SJCRH30 (cell line): ENCODE results near the gene CLMN. TPM values are rescaled to one million over a fixed set of nuclear protein-coding genes. Genes with fewer than 3 reads are reported as not detected.
A peak's percentile ranks its signal among the peaks of the same experiment; 100 is the strongest.

ENCODE experiments used
- DNase-seq, 2 experiments: peaks; one replicate each; pipeline ENCODE4 v3.0.0-alpha.2; 2015 to 2020
- H3K27ac ChIP-seq: fragments of 250-450 bp; sonication (Bioruptor Pico); 2 replicates; pipeline ENCODE4 v1.5.1; 2020; ENCODE audit warnings: mild to moderate bottlenecking, moderate library complexity
- H3K27me3 ChIP-seq: fragments of 250-450 bp; sonication (Bioruptor Pico); 2 replicates; pipeline ENCODE4 v1.5.1; 2020; ENCODE audit warnings: mild to moderate bottlenecking, moderate library complexity
- H3K36me3 ChIP-seq: fragments of 250-450 bp; sonication (Bioruptor Pico); 2 replicates; pipeline ENCODE4 v1.5.1; 2020; ENCODE audit warnings: mild to moderate bottlenecking, moderate library complexity
- H3K4me1 ChIP-seq: fragments of 250-450 bp; sonication (Bioruptor Pico); 2 replicates; pipeline ENCODE4 v1.5.1; 2020; ENCODE audit warnings: mild to moderate bottlenecking, moderate library complexity
- H3K4me3 ChIP-seq: fragments of 250-450 bp; sonication (Bioruptor Pico); 2 replicates; pipeline ENCODE4 v1.5.1; 2020; ENCODE audit warnings: mild to moderate bottlenecking, moderate library complexity
- H3K9me3 ChIP-seq: fragments of 250-450 bp; sonication (Bioruptor Pico); replicated peaks from 2 replicates; pipeline ENCODE4 v1.5.1; 2020; ENCODE audit warnings: mild to moderate bottlenecking, moderate library complexity
- total RNA-seq: library from RNA; depleted of rRNA; stranded (reverse); fragments of >200 nt; shearing (Covaris generic); gene quantifications from 2 replicates; pipeline ENCODE4 v1.2.3, GENCODE V29; 2014

CLMN gene
- total RNA-seq, 1 experiment from 2014 or later, result 29.0 TPM

GRCh38 chr14:95265106-95266094 is 54.3 kb downstream of the CLMN start:
- Histone ChIP-seq H3K36me3 (no peaks in the 10 kb centered on the region), H3K9me3 (no peaks in the 10 kb centered on the region; the same call in 1 of the 2 replicates), H3K4me3 (no peak overlapping the region), H3K27me3 (no peaks in the 10 kb centered on the region), H3K4me1 (peaks cover 62% of the 10 kb centered on the region), H3K27ac (peak overlapping the region; percentile 94)
- DNase-seq, result peak; percentile 76 to 92

DNA sequence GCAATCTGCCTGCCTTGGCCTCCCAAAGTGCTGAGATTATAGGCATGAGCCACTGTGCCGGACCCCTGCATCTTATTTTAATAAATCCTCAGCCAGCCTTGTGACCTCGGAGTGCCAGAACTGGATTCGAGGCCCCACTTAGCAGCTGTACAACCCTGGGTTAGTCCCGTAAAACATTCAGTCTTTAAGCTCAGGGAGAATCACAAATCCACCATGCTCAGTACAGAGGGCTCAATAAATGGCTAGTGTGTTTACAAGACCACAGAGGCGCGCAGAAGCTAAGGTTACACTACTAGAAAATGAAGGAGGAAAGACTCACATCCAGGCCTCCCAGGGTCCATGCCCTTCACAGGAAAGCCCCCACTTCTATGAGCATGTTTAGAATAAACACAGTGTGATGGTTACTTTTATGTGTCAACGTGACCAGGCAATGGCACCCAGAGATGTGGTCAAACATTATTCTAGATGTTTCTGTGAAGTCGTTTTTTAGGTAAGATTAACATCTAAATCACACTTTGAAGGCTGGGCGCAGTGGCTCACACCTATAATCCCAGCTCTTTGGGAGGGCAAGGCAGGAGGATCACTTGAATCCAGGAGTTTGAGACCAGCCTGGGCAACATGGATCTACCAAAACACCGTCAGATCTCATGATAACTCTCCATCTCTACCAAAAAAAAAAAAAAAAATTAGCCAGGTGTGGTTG is 55.3 kb downstream of the CLMN start:
- DNase-seq, result peak; percentile 61 to 87
- peaks cover 62% of the 10 kb centered on the region for H3K4me1 ChIP-seq
- H3K4me3 ChIP-seq, result no peak overlapping the region
- no peaks in the 10 kb centered on the region for H3K36me3 ChIP-seq
- H3K9me3 ChIP-seq, result no peaks in the 10 kb centered on the region; the same call in 1 of the 2 replicates
- H3K27me3 ChIP-seq, result no peaks in the 10 kb centered on the region
- H3K27ac ChIP-seq, result peak overlapping the region; percentile 94

- Histone ChIP-seq H3K27me3 (no peaks in the 10 kb centered on the region), H3K36me3 (no peaks in the 10 kb centered on the region), H3K27ac (peak overlapping the region; percentile 94), H3K9me3 (no peaks in the 10 kb centered on the region; the same call in 1 of the 2 replicates), H3K4me3 (no peak overlapping the region), H3K4me1 (peaks cover 62% of the 10 kb centered on the region)
- DNase-seq, result no peak
These were observed 56.0 kb downstream of the CLMN start for GRCh38 chr14:95263527-95264231.

DNA sequence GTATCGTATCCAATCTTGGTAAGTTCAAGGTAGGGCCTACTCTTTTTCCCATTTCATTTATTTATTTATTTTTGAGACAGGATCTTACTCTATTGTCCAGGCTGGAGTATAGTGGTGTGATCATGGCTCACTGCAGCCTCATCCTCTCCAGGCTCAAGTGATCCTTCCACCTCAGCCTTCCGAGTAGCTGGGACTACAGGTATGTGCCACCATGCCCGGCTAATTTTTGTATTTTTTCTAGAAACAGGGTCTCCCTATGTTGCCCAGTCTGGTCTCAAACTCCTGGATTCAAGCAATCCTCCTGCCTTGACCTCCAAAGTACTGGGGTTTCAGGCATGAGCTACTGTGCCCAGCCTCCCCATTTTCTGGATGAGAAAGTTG is 57.2 kb downstream of the CLMN start:
- Histone ChIP-seq H3K36me3 (0 out of 2 replicates have a peak, but pooled peaks cover 2% of the 10 kb centered on the region), H3K27me3 (no peaks in the 10 kb centered on the region), H3K4me1 (peaks cover 62% of the 10 kb centered on the region), H3K4me3 (no peak overlapping the region), H3K9me3 (no peaks in the 10 kb centered on the region; the same call in 1 of the 2 replicates), H3K27ac (peak overlapping the region; percentile 60)
- no peak for DNase-seq

DNA sequence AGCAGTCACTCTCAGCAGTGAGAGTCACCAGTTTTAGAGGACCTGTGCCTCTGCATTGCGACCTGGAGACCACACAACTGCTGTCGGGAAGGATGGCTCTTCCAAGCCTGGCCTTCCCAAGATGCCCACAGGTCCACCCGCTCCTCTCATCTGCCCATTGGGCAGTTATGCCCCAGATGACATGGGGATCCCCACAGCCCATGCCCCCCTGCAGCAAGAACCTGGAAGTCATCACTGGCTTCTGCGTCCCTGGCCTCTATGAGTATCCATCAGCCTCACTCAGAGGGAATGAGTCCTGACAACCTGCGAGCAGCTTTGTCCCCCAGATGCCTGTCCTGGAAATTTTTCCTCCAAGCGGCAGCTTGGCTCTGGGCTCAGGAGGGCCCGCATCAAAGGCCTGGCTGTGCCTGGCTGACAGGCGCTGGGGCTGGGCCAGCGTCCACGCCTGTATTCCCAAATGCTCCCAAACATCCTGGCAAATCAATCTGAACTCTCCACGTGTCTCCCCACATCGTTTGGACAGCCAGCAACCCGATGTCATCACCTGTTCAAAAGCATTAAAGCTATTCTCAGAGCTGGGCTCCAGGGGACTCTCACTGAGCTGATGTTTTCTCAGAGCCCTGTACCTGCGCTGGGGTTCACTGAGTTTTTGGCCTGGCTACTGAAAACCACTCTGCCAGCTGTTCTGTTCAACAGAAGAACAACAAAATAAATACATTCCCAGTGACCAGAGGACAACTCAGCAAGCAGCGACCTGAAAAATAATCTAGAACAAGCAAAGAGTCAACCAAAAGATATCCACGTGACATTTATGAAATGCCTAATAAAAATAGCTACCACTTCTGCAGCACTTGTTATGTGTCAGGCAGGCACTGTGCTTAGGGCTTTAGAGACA is 57.8 kb downstream of the CLMN start:
- no peaks in the 10 kb centered on the region for H3K9me3 ChIP-seq
- H3K4me1 ChIP-seq, result peaks cover 58% of the 10 kb centered on the region
- no peak overlapping the region for H3K4me3 ChIP-seq
- H3K36me3 ChIP-seq, result 0 out of 2 replicates have a peak, but pooled peaks cover 2% of the 10 kb centered on the region
- H3K27me3 ChIP-seq, result no peaks in the 10 kb centered on the region
- peak; percentile 85 to 93 for DNase-seq
- peak overlapping the region; percentile 60 for H3K27ac ChIP-seq

- Histone ChIP-seq H3K27ac (peak overlapping the region; percentile 60), H3K4me1 (peaks cover 47% of the 10 kb centered on the region), H3K36me3 (0 out of 2 replicates have a peak, but pooled peaks cover 2% of the 10 kb centered on the region), H3K4me3 (no peak overlapping the region), H3K27me3 (no peaks in the 10 kb centered on the region), H3K9me3 (no peaks in the 10 kb centered on the region)
- DNase-seq, result peak in 1 of 2 experiments; percentile 56
These were observed 59.0 kb downstream of the CLMN start for GRCh38 chr14:95260537-95261361.

GRCh38 chr14:95258754-95259593 is 60.7 kb downstream of the CLMN start:
- peak in 1 of 2 experiments; percentile 25 for DNase-seq
- Histone ChIP-seq H3K27ac (no peak overlapping the region), H3K4me3 (no peak overlapping the region), H3K27me3 (no peaks in the 10 kb centered on the region), H3K9me3 (no peaks in the 10 kb centered on the region), H3K36me3 (0 out of 2 replicates have a peak, but pooled peaks cover 2% of the 10 kb centered on the region), H3K4me1 (peaks cover 32% of the 10 kb centered on the region)

DNA sequence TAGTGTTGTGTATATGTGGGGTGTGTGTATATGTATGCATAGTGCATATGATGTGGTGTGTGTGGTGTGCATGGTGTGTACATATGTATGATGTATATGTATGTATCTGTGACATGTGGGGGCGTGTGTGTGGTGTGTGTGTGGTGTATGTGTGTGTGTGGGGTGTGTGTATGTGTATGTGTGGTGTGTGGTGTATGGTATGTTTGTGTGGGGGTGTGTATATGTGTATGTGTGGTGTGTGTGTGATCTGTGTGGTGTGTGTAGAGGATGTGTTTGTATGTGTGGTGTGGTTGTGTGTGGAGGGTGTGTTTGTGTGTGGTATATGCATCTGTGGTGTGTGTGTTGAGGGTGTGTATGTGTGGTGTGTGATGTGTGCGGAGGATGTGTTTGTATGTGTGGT is 61.6 kb downstream of the CLMN start:
- Histone ChIP-seq H3K27me3 (no peaks in the 10 kb centered on the region), H3K4me1 (peaks cover 26% of the 10 kb centered on the region), H3K36me3 (0 out of 2 replicates have a peak, but pooled peaks cover 2% of the 10 kb centered on the region), H3K9me3 (no peaks in the 10 kb centered on the region), H3K27ac (no peak overlapping the region), H3K4me3 (no peak overlapping the region)
- no peak for DNase-seq

GRCh38 chr14:95257521-95257920 is 62.2 kb downstream of the CLMN start:
- no peak overlapping the region for H3K4me3 ChIP-seq
- H3K27ac ChIP-seq, result no peak overlapping the region
- H3K27me3 ChIP-seq, result no peaks in the 10 kb centered on the region
- DNase-seq, result no peak
- peaks cover 20% of the 10 kb centered on the region for H3K4me1 ChIP-seq
- no peaks in the 10 kb centered on the region for H3K9me3 ChIP-seq
- 0 out of 2 replicates have a peak, but pooled peaks cover 2% of the 10 kb centered on the region for H3K36me3 ChIP-seq

DNA sequence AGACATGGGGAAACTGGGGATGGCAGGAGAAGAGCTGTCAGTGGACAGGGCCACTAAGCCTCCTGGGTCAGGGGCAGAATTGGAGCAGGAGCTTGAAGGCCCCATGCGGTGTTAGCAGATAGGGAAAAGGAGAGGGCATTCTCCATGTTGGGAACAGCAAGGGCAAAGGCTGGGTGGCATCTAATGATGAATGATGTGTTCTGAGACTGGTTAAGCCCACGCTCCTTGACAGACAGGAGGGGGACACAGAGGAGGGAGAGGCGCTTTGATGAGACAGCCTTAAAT is 63.0 kb downstream of the CLMN start:
- Histone ChIP-seq H3K9me3 (no peaks in the 10 kb centered on the region), H3K4me3 (no peak overlapping the region), H3K27me3 (no peaks in the 10 kb centered on the region), H3K4me1 (peaks cover 13% of the 10 kb centered on the region), H3K27ac (no peak overlapping the region), H3K36me3 (0 out of 2 replicates have a peak, but pooled peaks cover 2% of the 10 kb centered on the region)
- DNase-seq, result no peak

GRCh38 chr14:95256002-95256775 is 63.5 kb downstream of the CLMN start:
- Histone ChIP-seq H3K27ac (no peak overlapping the region), H3K9me3 (no peaks in the 10 kb centered on the region)

GRCh38 chr14:95255487-95255886 is 64.2 kb downstream of the CLMN start:
- H3K4me3 ChIP-seq, result no peak overlapping the region
- DNase-seq, result no peak
- no peaks in the 10 kb centered on the region for H3K27me3 ChIP-seq
- no peaks in the 10 kb centered on the region for H3K9me3 ChIP-seq
- H3K27ac ChIP-seq, result no peak overlapping the region
- peaks cover under 1% of the 10 kb centered on the region for H3K4me1 ChIP-seq
- H3K36me3 ChIP-seq, result 0 out of 2 replicates have a peak, but pooled peaks cover 2% of the 10 kb centered on the region

More at GRCh38 chr14:95256002-95256775, 63.5 kb downstream of the CLMN start:
- no peak for DNase-seq
- Histone ChIP-seq H3K4me1 (peaks cover 8% of the 10 kb centered on the region), H3K36me3 (0 out of 2 replicates have a peak, but pooled peaks cover 2% of the 10 kb centered on the region), H3K27me3 (no peaks in the 10 kb centered on the region), H3K4me3 (no peak overlapping the region)
